HG02943 (cell line): Measurements from ENCODE around the gene OR10Z1.

Experiments used
- ATAC-seq: cut with Tn5 transposase; IDR thresholded peaks from one replicate; pipeline ENCODE4 v1.9.1; 2021; ENCODE audit warnings: mild to moderate bottlenecking, low read depth, moderate library complexity; ENCODE audit not compliant: unreplicated experiment

Gene OR10Z1

DNA sequence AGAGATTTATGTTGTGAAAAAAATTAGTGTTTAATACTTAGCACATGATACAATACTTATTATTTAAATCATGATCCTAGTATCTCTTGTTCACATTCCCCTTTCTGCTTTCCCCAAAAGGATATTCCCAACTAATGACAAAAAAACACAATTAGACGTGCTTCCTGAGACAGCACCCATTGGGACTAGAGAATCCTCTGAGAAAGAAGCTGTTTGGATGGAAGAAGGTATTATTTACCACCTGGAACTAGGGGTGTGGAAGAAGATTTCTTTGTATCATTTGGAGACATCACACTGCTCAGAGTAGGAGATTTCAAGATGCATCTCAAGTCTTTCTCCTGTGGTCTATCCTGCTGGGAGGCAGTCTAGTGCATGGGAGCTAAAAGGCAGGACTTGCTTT is at the start of gene OR10Z1:
Gene OR10Z1, plus strand, starts transcription at position 301 of the 400 bp plus-strand sequence. CDS start 1,171 bp downstream, outside the sequence.
- no peak for ATAC-seq

DNA sequence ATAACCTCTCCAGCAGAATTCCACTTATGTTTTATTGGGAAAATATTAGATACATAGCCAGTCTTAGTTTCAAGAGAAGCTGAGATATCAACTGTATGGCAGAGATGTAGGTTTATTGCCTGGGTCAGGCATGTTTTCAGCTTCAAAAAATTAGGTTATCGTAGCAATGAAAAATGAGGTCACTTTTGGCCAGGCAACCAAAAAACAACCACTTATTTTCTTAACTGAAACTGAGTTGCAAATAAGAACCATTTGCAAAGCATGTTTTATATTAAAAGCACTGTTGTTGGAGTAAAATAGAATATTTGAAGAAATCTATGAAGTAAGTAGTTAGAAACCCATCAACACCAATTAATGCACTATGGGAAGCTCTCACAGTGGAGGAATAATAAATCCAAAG is 45.4 kb upstream of the OR10Z1 start:
- ATAC-seq: no peak

DNA sequence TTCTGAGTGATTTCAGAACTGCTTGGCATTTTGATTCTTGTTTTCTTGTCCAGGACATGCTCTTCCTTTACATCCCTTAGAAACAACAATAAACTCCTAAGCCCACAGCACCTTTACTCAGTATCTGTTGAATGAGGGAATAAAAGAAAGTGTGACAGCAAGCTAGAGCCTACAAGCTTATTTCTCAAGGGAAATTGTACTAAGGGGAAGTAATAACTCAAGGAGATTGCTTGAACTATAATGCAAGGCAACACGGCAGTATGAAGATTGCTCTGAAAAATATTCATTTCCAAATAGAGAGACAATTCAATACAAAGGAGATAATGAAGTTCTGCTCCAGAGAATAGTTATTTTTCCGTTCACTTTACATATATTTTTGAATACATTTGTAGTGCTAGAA is 41.2 kb upstream of the OR10Z1 start:
- no peak for ATAC-seq

DNA sequence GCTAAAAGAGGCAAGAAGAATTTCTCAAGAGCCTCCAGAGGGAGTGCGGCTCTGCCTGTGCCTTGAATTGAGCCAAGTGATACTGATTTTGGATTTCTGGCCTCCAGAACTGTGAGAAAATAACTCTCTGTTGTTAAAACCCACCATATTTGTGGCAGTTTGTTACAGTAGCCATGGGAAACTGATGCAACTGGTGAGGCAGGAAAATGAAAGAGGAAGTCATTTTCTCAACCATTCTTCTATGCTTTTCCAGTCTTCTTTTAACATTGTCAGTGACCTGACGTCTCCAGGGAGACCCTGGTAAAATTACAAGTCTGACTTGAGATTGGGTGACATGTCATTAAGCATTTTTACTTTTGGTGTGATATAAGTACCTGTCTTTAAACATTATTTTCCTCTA is 40.5 kb upstream of the OR10Z1 start:
- no peak for ATAC-seq

DNA sequence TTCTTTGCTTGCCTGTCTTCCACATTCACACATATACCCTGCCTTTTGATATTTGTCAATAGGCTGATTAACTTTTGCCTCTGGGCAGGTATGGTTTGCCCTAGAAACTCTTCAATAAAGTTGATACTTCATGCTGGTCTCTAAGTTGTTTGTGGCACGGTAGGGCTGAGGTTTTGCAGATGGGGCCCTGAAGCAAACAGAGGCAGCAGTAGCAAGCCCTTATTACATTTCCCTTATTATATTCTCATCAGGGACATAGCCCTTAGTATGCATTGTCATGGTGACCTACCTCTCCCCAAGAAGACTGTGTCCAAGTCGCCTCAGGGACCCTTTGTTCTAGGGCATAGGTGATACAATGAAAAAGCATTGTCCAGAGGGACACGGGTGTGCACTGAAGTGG is 34.6 kb upstream of the OR10Z1 start, which contains the start of gene OR6P1:
Gene OR6P1, minus strand, starts transcription at position 101 of the 400 bp plus-strand sequence. CDS start 6,976 bp downstream, outside the sequence.
- ATAC-seq: no peak

DNA sequence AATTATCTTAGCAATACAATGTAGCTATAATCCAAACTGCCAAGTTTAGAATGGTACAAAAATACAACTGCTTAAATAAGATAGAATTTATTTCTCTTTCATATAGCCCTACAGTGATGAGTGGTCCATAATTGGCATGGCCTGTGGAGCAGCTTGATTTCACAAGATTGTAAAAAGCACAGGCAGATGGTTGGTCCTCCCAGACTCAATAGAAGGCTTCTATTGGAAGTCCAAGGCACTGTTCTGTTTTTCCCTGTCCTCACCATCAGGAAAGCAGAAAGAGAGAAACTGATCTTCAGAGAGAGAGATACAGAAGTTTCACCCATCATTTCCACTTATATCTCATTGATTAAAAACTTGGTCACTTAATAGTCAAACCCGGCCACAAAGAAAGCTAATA is 32.8 kb upstream of the OR10Z1 start:
- no peak for ATAC-seq

DNA sequence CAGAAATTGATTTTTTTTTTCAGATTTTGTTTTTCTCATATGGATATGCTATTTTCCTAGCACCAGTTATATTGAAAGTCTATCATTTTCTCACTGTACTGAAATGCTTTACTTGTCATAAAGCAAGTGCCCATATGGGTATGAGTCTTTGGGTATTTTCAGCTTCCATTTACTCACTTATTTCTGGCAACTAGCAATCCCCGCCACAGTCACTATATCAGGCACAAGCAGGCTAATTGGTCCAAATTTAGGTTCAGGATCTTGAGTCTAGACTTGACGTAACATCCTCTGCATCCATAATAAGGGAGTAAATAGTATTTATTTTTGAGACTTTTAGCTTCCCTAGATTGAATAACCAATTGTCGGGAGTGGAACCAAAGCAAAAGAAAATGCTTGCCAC is 27.5 kb upstream of the OR10Z1 start:
- no peak for ATAC-seq

GRCh38 chr1:158579733-158580132 is 25.3 kb upstream of the OR10Z1 start, which contains the start of gene OR10X1:
TSS of gene OR10X1 (minus strand) at chr1:158579899. CDS start at chr1:158579899, 0 bp downstream.
- no peak for ATAC-seq

GRCh38 chr1:158583962-158584361 is 21.1 kb upstream of the OR10Z1 start:
- ATAC-seq: no peak

DNA sequence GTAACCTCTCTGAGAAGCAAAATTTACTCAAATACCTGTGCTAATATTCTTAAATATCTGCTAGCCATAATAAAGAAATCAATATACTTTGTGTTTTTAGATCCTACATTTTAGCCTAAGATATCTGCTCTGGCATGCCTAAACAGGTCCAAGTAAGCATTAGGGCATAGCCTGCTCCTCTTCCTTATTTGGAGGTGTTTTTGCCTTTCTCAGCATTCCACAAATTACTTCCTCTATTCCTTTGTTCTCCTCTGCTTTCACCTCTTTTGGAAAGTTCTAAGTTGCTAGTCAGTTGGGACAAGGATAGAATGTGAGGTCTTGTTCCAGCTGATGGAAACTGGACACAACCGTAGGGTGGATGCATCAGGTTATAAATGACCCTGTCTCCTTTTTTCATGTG is 18.1 kb upstream of the OR10Z1 start:
- no peak for ATAC-seq

- ATAC-seq: no peak
Measured at GRCh38 chr1:158600735-158601134, 4.3 kb upstream of the OR10Z1 start.

GRCh38 chr1:158607296-158607695 is 2.2 kb downstream of the OR10Z1 start:
- no peak for ATAC-seq

GRCh38 chr1:158611916-158612315 is 6.8 kb downstream of the OR10Z1 start:
- ATAC-seq: no peak

GRCh38 chr1:158613764-158614163 is 8.7 kb downstream of the OR10Z1 start:
- no peak for ATAC-seq

DNA sequence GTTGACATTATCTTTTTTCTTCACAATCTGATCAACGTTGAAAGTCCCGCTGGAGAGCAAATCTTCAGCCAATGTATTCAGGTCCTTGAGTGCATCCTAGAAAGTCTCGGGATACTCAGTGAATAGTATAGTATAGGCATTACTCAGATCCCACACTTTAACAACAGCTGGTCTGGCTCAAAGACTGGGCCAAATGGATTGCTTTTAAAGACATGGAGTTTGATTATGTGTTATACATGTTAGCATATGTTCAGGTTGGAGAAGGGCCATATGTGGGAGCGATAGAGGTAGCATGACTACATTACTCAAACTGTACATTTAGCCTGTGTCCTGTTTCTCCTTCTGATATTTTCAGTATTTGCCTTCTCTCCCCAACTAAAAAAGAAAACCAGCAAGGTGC is 33.1 kb downstream of the OR10Z1 start:
- ATAC-seq: no peak

DNA sequence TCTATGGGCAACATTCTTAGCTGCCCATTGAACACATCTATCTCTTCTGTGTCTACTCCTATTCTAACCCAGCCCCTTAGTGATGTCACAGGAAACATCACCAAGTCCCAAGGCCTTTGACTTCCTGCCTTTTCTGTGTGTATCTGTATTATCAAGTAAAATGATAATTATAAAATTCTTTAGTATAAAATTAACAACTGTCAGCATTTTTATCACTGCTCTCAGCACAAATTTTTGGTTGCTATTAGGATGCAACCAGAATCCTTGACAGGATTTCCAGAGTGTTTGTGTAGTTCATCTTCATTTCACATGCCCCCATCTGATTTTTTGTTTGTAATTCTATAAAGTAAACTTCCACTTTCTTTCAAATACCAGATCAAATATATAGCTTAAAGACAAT is 33.8 kb downstream of the OR10Z1 start:
- ATAC-seq: no peak

- no peak for ATAC-seq
Measured at GRCh38 chr1:158644449-158644848, 39.4 kb downstream of the OR10Z1 start.

GRCh38 chr1:158646465-158646864 is 41.4 kb downstream of the OR10Z1 start:
- ATAC-seq: no peak

DNA sequence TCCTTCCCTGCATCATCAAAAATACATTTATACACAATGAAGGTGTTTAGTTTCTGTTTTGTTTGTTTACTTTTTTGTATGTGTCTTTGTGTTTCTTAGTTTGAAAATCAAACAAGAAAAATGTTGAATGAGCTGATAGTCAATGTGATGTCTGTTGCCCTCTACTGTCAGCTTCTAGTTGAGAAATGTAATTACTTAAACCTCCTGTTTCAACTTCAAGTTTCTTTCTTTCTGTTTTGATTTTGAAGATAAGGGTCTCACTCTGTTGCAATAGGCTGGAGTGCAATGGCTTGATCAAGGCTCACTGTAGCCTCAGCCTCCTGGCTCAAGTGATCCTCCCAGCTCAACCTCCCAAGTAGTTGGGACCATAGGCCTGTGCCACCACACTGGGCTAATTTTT is 44.0 kb downstream of the OR10Z1 start:
- no peak for ATAC-seq

DNA sequence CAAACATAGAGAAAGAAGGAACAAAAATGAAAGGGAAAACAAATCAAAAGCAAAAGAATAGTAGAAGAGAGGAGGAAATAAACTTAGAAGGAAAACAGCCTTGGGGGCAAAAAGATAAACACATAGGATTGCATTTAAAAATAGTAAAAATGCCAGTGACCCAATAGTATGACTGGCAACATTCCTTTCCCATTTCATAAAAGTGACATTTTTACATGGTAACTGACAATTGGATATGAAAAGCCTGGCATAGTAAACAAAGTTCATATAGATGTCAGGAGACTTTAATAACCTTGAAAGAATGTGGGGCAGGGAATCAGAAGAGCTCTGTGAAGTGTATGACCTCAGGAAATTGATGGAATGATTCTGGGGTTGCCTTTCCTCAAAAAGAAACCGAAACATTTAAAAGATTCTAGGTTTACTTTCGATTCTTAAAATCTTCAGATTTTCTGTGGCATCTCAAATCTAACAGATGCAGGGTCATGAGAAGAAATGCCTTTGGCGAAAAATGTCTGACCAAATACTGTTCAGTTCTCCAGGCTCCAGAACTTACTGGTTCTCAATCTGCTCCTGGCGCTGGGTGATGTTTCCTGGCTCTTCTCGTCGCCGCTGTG is 47.8 kb downstream of the OR10Z1 start:
- no peak for ATAC-seq

DNA sequence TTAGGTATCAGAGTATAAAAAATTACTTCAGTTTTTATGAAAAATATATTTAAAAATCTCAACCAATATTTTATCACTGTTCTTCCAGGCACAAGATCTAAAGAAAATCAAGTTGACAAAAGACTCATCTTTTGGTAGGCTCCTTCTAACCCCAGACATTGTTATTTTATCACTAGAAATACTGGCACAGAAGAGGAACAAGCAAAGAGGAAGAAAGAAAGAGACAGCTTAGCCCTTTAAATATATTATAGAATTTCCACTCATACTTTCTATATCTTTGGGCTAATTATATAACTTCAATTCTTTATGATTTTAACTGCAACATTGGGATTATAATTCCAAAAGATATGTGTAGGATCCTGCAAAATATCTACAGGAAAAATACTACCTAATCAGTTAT is 49.0 kb downstream of the OR10Z1 start:
- no peak for ATAC-seq

DNA sequence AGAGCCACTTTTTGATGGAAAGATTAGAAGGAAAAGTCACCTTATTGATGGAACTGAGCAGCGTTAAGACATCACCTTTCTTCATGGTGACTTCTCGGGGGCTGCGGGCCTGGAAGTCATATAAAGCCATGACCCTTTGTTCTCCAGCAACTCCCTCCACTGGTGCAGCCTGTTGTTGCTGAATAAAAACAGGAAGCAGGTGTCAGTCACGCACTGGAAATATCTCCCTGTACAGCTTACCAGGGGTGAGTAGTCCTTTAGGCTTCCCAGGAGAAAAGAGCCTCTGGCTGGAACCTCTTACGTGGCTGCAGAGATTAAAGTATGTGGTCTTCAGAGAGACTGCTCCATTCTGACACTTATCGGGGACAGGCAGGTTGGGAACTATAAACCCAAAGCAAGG is 49.5 kb downstream of the OR10Z1 start:
- no peak for ATAC-seq
